ENCODE results near the gene CMTM4.
"Not testable (repeated sequence)": the region's sequence is repeated elsewhere in the genome, so short reads cannot be mapped to it uniquely, and the experiment has no call there.

The CMTM4 gene

GRCh38 chr16:66639091-66639885, 57.3 kb downstream of the CMTM4 start:
- DNase-seq, result no peak

GRCh38 chr16:66637806-66638205, 58.7 kb downstream of the CMTM4 start:
- no peak for DNase-seq

GRCh38 chr16:66636199-66636598, 60.3 kb downstream of the CMTM4 start:
- no peak for DNase-seq

GRCh38 chr16:66635406-66635805, 61.1 kb downstream of the CMTM4 start:
- no peak for DNase-seq

GRCh38 chr16:66634527-66635196, 61.9 kb downstream of the CMTM4 start:
- DNase-seq, result no peak

GRCh38 chr16:66631558-66631957, 65.0 kb downstream of the CMTM4 start:
- not testable (repeated sequence) for DNase-seq

GRCh38 chr16:66630561-66631260, 65.8 kb downstream of the CMTM4 start:
- DNase-seq, result not testable (repeated sequence)

- DNase-seq, result no peak
These were observed 66.7 kb downstream of the CMTM4 start for GRCh38 chr16:66629856-66630255.

GRCh38 chr16:66627611-66628378, 68.7 kb downstream of the CMTM4 start:
- DNase-seq, result not testable (repeated sequence)

- DNase-seq, result no peak
These were observed 72.8 kb downstream of the CMTM4 start for GRCh38 chr16:66623755-66624154.

- DNase-seq, result no peak
These were observed 73.7 kb downstream of the CMTM4 start for GRCh38 chr16:66622863-66623262.

- no peak for DNase-seq
These were observed 74.6 kb downstream of the CMTM4 start for GRCh38 chr16:66621973-66622372.

GRCh38 chr16:66620429-66620795, 76.1 kb downstream of the CMTM4 start:
- no peak for DNase-seq

GRCh38 chr16:66619534-66620428, 76.8 kb downstream of the CMTM4 start:
- peak; percentile 61 for DNase-seq

- no peak for DNase-seq
These were observed 77.8 kb downstream of the CMTM4 start for GRCh38 chr16:66618588-66619375.

- no peak for DNase-seq
These were observed 78.8 kb downstream of the CMTM4 start for GRCh38 chr16:66617728-66618127.

GRCh38 chr16:66617010-66617434, 79.5 kb downstream of the CMTM4 start:
- no peak for DNase-seq

GRCh38 chr16:66616592-66616991, 80.0 kb downstream of the CMTM4 start:
- DNase-seq, result no peak

GRCh38 chr16:66616169-66616568, 80.4 kb downstream of the CMTM4 start:
- DNase-seq, result no peak

GRCh38 chr16:66614161-66614802, 82.3 kb downstream of the CMTM4 start:
- no peak for DNase-seq

- DNase-seq, result no peak
These were observed 84.1 kb downstream of the CMTM4 start for GRCh38 chr16:66612422-66612821.
